Measurements from ENCODE around the gene CCDC83.

DNA sequence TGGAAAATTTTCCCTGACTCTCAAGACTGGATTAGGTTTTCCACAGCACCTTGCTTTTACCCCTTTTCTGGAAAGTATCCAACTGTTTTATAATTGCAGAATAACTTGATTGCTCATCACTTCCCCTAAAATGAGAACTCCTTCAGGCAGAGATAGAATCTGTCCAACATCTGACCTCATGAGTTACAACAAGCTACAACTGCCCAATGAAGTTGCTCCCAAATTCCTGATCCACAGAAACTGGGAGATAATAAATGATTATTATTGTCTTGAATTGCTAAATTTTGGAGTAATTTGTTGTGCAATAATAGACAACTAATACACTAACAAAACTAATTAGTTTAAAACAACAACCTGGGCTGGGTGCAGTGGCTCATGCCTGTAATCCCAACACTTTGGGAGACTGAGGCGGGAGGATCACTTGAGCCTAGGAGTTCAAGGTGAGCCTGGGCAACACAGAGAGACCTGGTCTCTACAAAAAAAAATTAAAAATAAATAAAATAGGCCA is 10.0 kb upstream of the CCDC83 start:
- no peak for TF ChIP-seq POLR2AphosphoS5 (IDR thresholded peaks at IDR 0.05; ENCODE audit: low read depth, low read length)
- TF ChIP-seq, protein P1, sequence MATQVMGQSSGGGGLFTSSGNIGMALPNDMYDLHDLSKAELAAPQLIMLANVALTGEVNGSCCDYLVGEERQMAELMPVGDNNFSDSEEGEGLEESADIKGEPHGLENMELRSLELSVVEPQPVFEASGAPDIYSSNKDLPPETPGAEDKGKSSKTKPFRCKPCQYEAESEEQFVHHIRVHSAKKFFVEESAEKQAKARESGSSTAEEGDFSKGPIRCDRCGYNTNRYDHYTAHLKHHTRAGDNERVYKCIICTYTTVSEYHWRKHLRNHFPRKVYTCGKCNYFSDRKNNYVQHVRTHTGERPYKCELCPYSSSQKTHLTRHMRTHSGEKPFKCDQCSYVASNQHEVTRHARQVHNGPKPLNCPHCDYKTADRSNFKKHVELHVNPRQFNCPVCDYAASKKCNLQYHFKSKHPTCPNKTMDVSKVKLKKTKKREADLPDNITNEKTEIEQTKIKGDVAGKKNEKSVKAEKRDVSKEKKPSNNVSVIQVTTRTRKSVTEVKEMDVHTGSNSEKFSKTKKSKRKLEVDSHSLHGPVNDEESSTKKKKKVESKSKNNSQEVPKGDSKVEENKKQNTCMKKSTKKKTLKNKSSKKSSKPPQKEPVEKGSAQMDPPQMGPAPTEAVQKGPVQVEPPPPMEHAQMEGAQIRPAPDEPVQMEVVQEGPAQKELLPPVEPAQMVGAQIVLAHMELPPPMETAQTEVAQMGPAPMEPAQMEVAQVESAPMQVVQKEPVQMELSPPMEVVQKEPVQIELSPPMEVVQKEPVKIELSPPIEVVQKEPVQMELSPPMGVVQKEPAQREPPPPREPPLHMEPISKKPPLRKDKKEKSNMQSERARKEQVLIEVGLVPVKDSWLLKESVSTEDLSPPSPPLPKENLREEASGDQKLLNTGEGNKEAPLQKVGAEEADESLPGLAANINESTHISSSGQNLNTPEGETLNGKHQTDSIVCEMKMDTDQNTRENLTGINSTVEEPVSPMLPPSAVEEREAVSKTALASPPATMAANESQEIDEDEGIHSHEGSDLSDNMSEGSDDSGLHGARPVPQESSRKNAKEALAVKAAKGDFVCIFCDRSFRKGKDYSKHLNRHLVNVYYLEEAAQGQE (IDR thresholded peaks at IDR 0.05; ENCODE audit: insufficient read depth in 1 of 2, low read depth in 2 of 2, low read length in 2 of 2): no peak
- TF ChIP-seq TAF1 (IDR thresholded peaks at IDR 0.05; ENCODE audit: borderline replicate concordance, insufficient read depth, low read length): no peak
